VCaP (cell line): ENCODE data around the gene PTTG1.

Experiments used
- H3K27ac ChIP-seq: fragments of 450-650 bp; 2 replicates; pipeline ENCODE4 v1.5.1; 2017
- CTCF ChIP-seq: fragments of 450-650 bp; conservative IDR thresholded peaks from 2 replicates; pipeline ENCODE4 v1.5.1; 2017; ENCODE audit warnings: mild to moderate bottlenecking, moderate library complexity

PTTG1 gene

GRCh38 chr5:160445751-160446150 lies 24.1 kb downstream of the PTTG1 start:
- H3K27ac ChIP-seq: no peak overlapping the region
- no peak for TF ChIP-seq CTCF

- no peak for TF ChIP-seq CTCF
- no peak overlapping the region for H3K27ac ChIP-seq
These were observed 27.2 kb downstream of the PTTG1 start for GRCh38 chr5:160448886-160449285.

- no peak for TF ChIP-seq CTCF
- no peak overlapping the region for H3K27ac ChIP-seq
These were observed 27.8 kb downstream of the PTTG1 start for GRCh38 chr5:160449458-160449857.

- no peak overlapping the region for H3K27ac ChIP-seq
- TF ChIP-seq CTCF: no peak
These were observed 28.7 kb downstream of the PTTG1 start for GRCh38 chr5:160450164-160450932.

- H3K27ac ChIP-seq: no peak overlapping the region
- TF ChIP-seq CTCF: no peak
These were observed 29.6 kb downstream of the PTTG1 start for GRCh38 chr5:160451281-160451680.

GRCh38 chr5:160452036-160452435 lies 30.4 kb downstream of the PTTG1 start:
- no peak for TF ChIP-seq CTCF
- H3K27ac ChIP-seq: no peak overlapping the region

DNA sequence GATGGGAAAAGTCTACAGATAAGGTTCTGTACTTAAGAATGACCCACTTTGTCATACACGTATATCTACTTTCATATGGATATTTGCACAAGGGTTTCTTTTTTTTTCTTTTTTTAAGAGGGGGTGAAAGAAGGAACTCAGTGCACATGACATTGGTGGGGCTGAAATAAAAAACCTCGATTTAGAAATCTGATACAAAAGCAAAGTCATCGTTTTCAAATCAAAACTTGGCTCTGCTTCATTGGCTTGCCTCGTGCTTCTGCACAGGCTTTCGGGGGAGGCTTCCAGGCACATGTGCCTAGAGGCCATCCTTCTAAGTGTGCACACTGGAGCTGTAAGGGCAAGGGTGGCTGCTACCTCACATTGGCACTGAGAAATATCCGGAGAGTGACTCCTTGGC lies 31.1 kb downstream of the PTTG1 start:
- H3K27ac ChIP-seq: no peak overlapping the region
- no peak for TF ChIP-seq CTCF
